OCI-LY1 (cell line): ENCODE measurements around the gene CDIPT.

ENCODE experiments used
- H2AFZ ChIP-seq: fragments of 200-600 bp; sonication (generic), shearing (Covaris generic); 2 replicates; pipeline ENCODE4 v1.6.0; 2014; ENCODE audit warnings: antibody characterized with exemption, mild to moderate bottlenecking, low read length
- H3F3A ChIP-seq: fragments of 200-600 bp; sonication (generic), shearing (Covaris generic); 2 replicates; pipeline ENCODE4 v1.6.0; 2014; ENCODE audit warnings: mild to moderate bottlenecking, antibody characterized with exemption, low read length, moderate library complexity; ENCODE audit not compliant: insufficient read depth
- H3K27ac ChIP-seq: fragments of 200-600 bp; sonication (generic); 2 replicates; pipeline ENCODE4 v1.5.1; 2014; ENCODE audit warnings: low read length, mixed run types, mild to moderate bottlenecking, low read depth; ENCODE audit not compliant: poor library complexity, severe bottlenecking
- H3K27me3 ChIP-seq: fragments of 200-600 bp; sonication (generic); 2 replicates; pipeline ENCODE4 v1.6.0; 2014; ENCODE audit warnings: antibody characterized with exemption, mild to moderate bottlenecking, low read length, moderate library complexity; ENCODE audit not compliant: insufficient read depth
- H3K36me3 ChIP-seq: fragments of 200-600 bp; sonication (generic); 2 replicates; pipeline ENCODE4 v1.6.1; 2014; ENCODE audit warnings: mild to moderate bottlenecking, antibody characterized with exemption, low read length, moderate library complexity, mixed read lengths; ENCODE audit not compliant: insufficient read depth
- H3K4me1 ChIP-seq: fragments of 200-600 bp; sonication (generic); 2 replicates; pipeline ENCODE4 v1.5.1; 2014; ENCODE audit warnings: mild to moderate bottlenecking, low read length, moderate library complexity; ENCODE audit not compliant: insufficient read depth, severe bottlenecking
- H3K4me2 ChIP-seq: fragments of 200-600 bp; sonication (generic), shearing (Covaris generic); 2 replicates; pipeline ENCODE4 v1.6.1; 2014; ENCODE audit warnings: low read length
- H3K4me3 ChIP-seq: fragments of 200-600 bp; sonication (generic); 2 replicates; pipeline ENCODE4 v1.5.1; 2014; ENCODE audit warnings: low read length, low read depth, mild to moderate bottlenecking, mixed read lengths; ENCODE audit not compliant: poor library complexity, severe bottlenecking
- H3K79me2 ChIP-seq: fragments of 200-600 bp; shearing (Covaris generic); 2 replicates; pipeline ENCODE4 v1.6.1; 2016; ENCODE audit warnings: mixed run types, low read length, mixed read lengths; ENCODE audit not compliant: insufficient read depth
- H3K9ac ChIP-seq: fragments of 200-600 bp; sonication (generic), shearing (Covaris generic); 2 replicates; pipeline ENCODE4 v1.6.1; 2014; ENCODE audit warnings: mild to moderate bottlenecking, low read length, mixed read lengths
- H3K9me2 ChIP-seq: fragments of 200-600 bp; sonication (generic), shearing (Covaris generic); 2 replicates; pipeline ENCODE4 v1.6.1; 2014; ENCODE audit warnings: low read depth, mild to moderate bottlenecking, low read length, mixed read lengths
- H3K9me3 ChIP-seq: fragments of 200-600 bp; shearing (Covaris generic); 2 replicates; pipeline ENCODE4 v1.6.1; 2014; ENCODE audit warnings: low read length, mixed read lengths
- H4K20me1 ChIP-seq: fragments of 200-600 bp; sonication (generic), shearing (Covaris generic); 2 replicates; pipeline ENCODE4 v1.6.0; 2016; ENCODE audit warnings: mild to moderate bottlenecking, low read length; ENCODE audit not compliant: insufficient read depth
- CTCF ChIP-seq: fragments of 200-600 bp; sonication (generic), shearing (Covaris generic); IDR thresholded peaks from 2 replicates; pipeline ENCODE4 v1.5.1; 2017; ENCODE audit warnings: mild to moderate bottlenecking, antibody characterized with exemption, low read length, moderate library complexity, mixed read lengths
- EZH2 ChIP-seq: fragments of 200-600 bp; sonication (generic), shearing (Covaris generic); IDR thresholded peaks from 2 replicates; pipeline ENCODE4 v1.8.0; 2017; ENCODE audit warnings: borderline replicate concordance, mixed run types, mild to moderate bottlenecking, antibody characterized with exemption, low read length, moderate library complexity, mixed read lengths

Gene CDIPT

GRCh38 chr16:29858149-29858849, 4.7 kb downstream of the CDIPT start:
- Histone ChIP-seq H3K36me3 (peaks cover 28% of the 10 kb centered on the region), H3K9me2 (no peaks in the 10 kb centered on the region), H3K4me2 (no peak overlapping the region), H3K79me2 (no peaks in the 10 kb centered on the region), H3K9me3 (no peaks in the 10 kb centered on the region), H3K4me1 (peaks cover 12% of the 10 kb centered on the region), H4K20me1 (no peaks in the 10 kb centered on the region), H3K4me3 (no peak overlapping the region), H2AFZ (no peak overlapping the region), H3K9ac (no peak overlapping the region), H3K27ac (no peak overlapping the region), H3F3A (no peaks in the 10 kb centered on the region), H3K27me3 (no peaks in the 10 kb centered on the region)
- no peak for TF ChIP-seq EZH2
- TF ChIP-seq CTCF, result no peak

DNA sequence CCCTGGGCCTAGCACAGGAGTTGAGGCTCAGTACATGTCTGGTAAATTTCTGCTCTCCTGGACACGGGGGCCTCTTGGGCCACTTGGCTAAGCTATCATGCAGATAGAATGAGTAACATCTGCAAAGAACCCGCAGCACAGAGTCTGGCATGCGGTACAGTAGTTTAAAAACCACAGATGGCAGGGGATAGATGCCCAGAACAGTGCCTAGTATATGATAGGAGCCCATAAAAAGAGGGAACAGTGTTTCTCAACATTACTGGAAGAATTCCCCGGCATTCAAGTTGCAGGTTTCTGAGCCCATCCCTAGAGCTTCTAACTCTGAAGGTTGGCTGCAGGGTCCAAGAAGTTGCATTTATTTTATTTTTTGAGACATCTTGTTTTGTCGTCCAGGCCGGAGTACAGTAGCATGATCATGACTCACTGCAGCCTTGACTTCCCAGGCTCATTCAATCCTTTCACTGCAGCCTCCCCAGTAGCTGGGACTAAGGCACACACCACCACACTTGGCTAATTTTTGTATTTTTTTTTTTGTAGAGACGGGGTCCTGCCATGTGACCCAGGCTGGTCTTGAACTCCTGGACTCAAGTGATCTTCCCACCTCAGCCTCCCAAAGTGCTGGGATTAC, 5.8 kb downstream of the CDIPT start:
- no peak overlapping the region for H3K9ac ChIP-seq
- no peak overlapping the region for H3K4me2 ChIP-seq
- peaks cover 10% of the 10 kb centered on the region for H3K4me1 ChIP-seq
- no peaks in the 10 kb centered on the region for H4K20me1 ChIP-seq
- no peak overlapping the region for H2AFZ ChIP-seq
- H3K9me2 ChIP-seq, result no peaks in the 10 kb centered on the region
- TF ChIP-seq CTCF (no peak), EZH2 (no peak)
- H3K9me3 ChIP-seq, result no peaks in the 10 kb centered on the region
- no peak overlapping the region for H3K27ac ChIP-seq
- H3K27me3 ChIP-seq, result no peaks in the 10 kb centered on the region
- no peak overlapping the region for H3K4me3 ChIP-seq
- H3F3A ChIP-seq, result no peaks in the 10 kb centered on the region
- H3K36me3 ChIP-seq, result peaks cover 28% of the 10 kb centered on the region
- H3K79me2 ChIP-seq, result no peaks in the 10 kb centered on the region

GRCh38 chr16:29854520-29855100, 8.4 kb downstream of the CDIPT start:
- no peaks in the 10 kb centered on the region for H3K9me2 ChIP-seq
- no peak for TF ChIP-seq CTCF
- no peak for TF ChIP-seq EZH2

More at GRCh38 chr16:29854520-29855100, 8.4 kb downstream of the CDIPT start:
- Histone ChIP-seq H4K20me1 (no peaks in the 10 kb centered on the region), H3F3A (no peaks in the 10 kb centered on the region), H3K4me2 (no peak overlapping the region), H3K4me1 (no peaks in the 10 kb centered on the region), H3K27me3 (no peaks in the 10 kb centered on the region), H3K9me3 (no peaks in the 10 kb centered on the region), H3K4me3 (no peak overlapping the region), H2AFZ (no peak overlapping the region), H3K36me3 (peaks cover 12% of the 10 kb centered on the region), H3K79me2 (no peaks in the 10 kb centered on the region), H3K9ac (no peak overlapping the region), H3K27ac (no peak overlapping the region)
